GM19452 (cell line): Measurements from ENCODE around the gene HSPA1L.

Source experiments
- ATAC-seq: cut with Tn5 transposase; IDR thresholded peaks from one replicate; pipeline ENCODE4 v1.9.1; 2021; ENCODE audit not compliant: unreplicated experiment

The HSPA1L gene

DNA sequence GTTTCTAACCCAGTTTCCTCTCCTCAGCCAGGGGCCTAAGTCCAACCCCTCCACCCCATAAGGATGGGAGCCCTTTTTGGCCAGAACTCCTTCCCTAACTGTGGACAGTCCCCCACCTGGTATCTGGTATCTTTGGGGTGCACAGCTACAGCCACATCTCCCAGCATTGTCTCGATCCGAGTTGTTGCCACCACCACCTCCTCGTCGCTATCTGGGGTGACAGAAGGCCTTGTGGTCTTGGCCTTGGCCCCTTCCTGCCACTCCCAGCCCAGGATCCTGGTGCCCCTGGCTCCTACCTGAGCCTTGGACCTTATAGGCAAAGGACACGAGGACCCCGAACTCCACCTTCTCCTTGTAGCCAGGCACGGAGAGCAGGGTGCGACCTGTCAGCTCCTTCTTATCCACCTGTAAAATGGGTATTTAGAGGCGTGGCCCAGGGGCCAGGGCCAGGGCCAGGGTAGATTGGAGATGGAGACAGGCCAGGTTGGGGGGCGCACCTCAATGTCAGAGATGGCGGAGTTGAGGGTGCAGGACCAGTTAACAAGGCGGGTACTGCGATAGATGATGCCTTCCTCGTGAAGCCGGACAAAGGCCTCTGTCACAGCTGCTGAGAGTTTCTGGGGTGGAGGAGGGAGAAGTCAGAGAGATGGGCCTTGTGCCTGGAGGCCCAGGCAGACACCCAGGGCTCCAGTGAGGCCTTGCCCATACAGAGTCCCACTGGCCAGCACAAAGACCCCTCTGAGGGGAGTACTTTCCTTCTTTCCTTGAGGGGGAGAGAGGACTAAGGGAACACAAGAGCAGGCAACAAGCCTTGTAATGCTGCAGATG, 30.8 kb downstream of the HSPA1L start:
- no peak for ATAC-seq

DNA sequence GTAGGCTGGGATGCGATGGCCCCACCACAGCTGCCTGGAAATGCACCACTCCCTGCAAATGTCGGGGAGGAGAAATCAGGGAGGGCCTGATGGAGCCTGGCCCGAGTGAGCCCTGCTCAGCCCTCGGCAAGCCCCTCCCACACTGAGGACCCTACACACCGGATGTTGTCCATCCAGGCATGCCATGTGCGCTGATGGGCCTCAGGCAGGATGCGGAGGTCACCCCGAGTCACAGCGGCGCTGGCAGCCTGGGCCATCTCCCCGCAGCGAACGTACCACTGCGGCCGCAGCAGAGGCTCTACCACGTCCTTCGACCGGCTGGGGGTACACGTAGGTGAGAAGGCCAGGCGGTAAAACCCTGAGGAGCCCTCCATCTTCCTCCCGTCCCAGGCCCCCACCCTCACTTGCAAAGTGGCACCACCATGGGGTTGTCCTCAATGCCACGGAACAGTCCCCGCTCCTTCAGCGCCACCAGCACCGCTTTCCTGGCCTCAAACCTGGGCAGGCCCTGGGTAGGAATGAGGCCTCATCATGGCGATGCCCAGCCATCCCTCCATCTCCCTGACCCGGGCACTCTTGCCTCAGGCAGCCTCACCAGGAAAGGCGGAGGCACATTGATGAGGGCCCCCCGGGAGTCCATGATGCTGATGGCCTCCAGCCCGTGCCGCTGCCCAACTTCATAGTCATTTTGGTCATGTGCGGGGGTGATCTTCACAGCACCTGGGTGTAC, 32.8 kb downstream of the HSPA1L start:
- no peak for ATAC-seq

DNA sequence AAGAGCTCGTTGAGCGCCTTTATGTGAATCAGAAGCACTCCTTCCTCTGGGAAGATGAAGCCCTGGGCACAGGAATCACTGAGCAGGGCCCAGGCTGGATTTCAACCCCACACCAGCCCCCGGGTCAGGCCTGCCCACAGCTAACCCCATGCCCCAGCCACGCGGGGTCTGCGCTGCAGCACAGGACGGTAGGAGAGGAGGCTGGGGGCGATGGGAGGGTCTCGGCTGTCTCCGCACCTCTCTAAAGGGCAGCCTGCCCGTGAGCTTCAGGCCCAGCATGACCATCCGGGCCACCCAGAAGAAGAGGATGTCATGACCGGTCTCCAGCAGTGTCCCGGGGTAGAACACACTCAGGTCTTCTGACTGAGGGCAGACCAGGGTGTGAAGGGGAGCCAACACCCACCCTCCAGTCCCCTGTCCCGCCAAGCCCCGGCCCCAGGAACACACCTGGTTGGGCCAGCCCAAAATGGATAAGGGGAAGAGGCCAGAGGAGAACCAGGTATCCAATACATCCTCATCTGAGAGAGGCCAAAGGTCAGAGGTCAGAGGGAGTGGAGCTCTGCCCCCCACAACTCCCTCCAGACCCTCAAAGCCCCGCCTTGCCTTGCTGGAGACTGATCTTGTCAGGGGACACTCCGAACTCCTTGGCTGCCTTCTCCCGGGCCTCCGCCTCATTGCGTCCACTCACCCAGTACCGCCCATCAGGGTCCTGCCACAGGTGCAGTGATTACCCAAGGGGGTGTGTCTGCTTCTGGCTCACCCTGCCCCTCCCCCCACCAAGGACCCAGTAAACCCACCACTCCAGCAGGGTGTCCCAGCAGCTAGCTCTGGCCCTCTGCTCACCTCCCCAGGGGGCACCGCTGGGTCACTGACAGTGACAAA, 33.6 kb downstream of the HSPA1L start:
- ATAC-seq: no peak

DNA sequence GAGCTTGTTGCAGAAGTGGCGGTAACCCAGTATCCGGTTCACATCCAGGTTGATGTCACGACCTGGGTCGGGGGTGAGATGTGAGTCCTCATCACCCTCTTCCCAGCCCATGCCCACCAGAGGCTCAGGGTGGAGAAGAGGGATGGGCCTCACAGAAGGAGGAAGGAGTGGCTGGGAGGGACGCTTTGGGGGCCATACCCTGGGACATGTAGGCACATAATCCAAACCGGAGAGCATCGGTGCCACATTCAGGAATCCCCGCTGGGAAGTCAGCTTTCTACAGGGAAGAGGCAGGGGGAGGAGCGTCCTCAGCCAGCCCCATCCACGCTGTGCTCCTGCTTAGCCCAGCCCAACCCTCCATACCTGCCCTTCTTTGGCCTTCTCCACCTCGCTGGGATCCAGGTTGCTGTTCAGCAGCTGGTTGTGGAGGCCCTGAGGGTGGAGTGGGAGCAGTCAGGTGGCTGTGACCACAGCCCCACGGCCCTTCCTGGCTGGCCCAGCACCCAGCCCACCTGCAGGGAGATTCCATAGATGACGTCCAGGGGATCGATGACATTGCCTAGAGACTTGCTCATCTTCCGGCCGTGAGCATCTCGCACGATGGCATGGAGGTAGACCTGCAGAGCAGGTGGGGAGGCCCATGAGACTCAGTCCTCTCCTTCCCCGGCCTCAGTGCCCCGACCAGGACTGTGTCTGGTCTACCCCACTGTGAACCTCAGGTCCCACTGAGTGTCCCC, 34.4 kb downstream of the HSPA1L start:
- no peak for ATAC-seq

DNA sequence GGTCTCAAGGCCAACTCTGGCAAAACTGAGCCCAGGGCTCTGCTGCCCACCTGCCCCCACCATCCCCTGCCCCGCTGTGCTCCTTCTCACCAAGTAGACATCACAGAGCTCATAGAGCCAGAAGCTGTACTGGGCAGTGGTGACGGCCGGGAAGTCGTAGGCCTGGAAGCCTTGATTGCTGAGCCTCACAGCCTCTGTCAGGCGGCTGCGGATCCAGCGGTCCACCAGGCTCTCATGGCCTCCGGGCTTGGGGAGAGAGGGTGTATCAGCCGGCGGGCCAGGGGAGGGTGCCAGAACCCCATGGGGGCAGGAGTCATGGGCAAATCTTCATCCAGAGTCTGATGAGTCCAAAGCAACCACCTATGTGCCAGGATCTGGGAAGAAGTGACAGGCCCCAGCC, 35.2 kb downstream of the HSPA1L start:
- no peak for ATAC-seq

DNA sequence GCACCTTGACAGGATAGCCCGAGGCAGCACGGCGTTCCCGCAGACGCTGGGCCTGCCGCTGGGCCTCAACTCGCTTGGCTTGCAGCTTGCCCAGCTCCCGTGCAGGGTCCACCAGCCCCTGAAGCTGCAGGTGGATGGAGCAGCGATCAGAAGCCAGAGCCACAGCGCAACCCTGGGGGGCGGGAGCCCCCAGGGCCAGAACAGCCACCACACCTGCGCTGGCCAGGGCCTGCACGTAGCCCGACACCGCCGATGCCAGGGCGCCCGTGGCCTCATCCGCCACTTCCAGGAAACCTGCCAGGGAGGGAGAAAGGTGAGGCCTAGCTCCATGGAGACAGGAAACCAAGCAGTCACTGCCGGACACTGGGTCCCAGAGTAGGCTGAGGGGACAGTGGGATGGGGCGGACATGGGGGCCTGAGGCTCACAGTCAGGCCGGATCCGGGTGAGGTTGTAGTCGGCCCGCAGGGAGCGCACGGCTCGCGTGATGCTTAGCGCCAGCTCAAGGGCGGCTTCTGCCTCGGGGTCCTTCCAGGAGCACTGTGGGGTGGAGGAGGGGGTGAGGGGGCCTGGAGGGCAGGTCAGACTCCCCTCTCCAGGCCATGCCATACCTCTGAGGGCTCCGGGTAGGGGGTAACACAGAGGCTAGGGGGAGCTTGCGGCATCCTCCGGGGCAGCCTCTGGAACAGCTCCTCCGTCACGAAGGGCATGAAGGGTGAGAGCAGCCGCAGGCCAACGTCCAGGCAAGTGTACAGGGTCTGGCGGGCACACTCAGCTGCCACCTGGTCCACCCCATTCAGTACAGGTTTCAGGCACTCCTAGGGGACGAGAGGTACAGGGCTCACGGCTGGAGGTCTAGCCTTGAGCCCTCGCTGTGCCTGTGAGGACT, 35.8 kb downstream of the HSPA1L start:
- ATAC-seq: no peak

DNA sequence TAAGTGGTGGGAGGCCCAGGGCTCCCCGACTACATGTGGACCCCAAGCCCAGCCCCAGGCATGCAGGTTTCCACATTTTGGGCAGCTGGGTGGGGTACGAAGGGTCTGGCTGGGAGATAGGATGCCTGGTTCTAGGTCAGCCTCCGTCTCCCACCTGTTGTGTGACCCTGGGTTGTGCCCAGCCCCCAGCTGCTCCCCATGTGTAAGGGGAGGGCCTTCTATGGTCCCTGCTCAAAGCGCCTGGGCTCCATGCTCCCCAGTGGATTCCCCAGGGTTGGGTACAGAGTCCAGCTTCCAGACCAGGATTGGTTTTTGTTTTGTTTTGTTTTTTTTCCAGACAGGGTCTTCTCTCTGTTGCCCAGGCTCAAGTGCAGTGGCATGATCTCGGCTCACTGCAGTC, 36.9 kb downstream of the HSPA1L start:
- ATAC-seq: no peak

DNA sequence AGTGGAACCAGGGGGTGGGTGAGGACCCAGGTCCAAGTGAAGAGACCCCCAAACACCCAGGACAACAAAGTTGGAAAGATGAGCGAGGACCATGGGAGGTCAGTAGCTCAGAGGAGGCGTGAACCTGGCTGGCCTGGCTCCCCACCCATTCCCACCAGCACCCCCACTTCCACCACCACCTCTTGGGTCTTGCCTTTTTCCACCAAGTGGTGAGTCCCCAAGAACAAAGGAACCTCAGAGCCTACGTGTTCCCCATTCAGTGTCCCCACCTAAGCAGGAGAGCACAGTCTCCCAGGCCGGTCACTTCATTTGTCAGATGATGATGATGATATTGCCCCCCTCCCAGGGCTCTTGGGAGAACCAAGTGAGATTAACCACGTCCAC, 37.4 kb downstream of the HSPA1L start:
- no peak for ATAC-seq

DNA sequence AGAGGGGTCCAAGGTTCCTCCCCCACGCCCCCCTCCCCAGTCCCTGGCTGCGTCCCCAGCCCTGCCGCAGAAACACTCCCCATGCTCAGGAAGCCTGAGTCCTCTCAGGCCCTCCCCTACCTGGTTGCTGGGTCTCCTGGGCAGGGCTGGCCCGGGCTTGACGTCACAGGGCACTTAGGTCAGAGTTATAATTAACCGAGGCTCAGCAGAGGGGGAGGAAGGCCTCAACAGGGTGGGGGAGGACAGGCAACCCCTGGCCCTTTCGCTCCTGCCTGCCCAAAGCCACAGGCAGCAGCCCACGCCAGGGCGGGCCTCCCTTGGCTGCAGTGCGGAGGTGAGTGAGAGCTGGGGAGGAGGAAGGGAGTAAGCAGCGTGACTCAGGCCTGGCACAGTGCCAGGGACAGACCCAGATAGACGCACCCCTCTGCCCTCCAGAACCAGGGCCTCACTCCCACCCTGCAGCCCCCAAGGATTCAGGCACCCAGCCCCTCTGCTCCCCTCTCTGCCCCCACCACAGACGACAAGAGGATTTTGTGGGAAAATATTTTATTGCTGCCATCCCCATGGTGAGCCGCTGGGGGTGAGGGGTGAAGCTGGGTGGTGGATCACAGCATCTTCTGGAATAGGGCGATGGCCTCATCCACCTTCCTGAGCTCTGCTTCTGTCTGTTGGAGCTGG, 38.0 kb downstream of the HSPA1L start, which contains the start of gene VWA7:
Gene VWA7 (minus strand): TSS at position 340 of the 678 bp plus-strand sequence. CDS start 549 bp downstream, outside the sequence.
- peak; percentile 61 for ATAC-seq

DNA sequence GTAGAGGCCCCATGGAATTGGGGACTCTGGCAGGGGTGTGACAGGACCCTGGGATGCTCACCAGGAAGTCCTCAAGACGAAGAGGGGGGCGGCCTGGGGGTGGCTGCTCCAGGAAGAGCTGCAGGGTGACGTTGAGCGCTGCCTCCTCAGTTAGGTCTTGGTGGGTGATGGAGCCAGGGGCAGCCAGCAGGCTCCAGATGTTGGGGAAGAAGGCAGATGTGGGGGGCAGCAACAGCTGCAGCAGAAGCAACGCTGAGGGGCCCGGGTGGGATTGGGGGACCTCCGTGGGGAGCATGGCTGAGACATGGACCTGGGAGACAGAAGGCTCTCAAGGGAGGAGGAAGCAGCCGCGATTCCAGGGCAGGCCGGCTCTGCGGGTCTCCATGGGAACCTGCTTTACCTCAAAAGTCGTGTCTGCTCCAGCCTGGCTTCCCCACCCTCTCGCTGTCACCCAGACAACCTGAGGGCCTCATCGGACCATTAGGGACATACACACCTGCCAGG, 38.5 kb downstream of the HSPA1L start:
- peak; percentile 21 for ATAC-seq

DNA sequence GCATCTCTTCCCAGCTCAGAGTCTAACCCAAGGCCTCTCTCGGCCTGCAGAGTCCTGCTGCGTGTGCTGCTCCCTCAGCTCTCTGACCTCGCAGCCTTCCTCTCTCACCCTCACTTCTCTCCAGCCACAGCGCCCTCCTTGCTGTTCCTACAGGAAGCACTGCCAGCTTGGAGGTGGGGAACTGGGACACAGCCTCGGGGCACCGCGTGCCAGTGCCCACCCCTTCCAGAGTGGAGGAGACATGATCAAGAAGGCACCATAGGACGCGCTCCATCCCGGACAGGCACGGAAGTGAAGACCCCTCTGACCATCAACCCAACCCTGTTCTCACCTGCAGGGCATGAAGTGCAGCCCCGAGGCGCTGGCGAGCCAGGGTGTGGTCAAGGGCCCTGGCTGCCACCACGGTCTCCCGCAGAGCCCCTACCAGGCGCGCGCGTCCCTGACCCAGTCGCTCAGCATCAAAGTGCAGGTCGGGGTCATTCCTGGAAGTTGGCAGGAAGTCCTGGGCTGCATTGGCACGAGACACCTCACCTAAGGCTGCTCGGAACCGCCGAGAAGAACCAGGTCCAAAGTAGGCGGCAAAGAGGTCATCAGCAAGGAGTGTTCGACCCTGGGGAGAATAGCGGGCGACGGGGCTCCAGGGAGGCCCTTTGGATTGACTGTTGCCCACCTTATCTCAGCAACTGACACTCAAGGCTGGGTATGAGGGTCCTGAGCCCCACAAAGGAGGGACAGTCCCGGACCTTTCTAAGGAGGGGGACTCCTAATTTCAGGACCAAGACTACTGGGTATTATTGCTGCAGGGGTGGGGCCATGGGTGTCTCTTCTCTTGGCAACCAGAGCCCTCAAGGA, 39.2 kb downstream of the HSPA1L start:
- no peak for ATAC-seq

DNA sequence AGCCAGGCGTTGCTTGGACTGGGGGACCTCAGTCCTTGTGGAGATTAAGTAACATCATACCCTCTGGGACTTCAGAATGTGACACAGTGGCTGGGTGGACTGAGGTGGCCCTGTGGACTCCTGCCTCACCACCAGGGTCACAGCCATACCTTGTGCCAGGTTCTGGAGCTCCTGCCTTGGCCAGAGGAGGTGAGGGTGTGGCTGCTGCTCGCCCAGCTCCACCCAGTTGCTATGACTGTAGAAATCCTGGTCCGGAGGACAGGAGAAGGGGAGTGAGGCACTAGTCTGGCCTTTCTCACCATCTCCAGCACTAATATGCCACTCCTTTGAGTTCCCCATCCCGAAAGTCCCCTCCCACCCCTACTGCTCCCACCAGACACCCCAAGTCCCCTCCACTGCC, 39.9 kb downstream of the HSPA1L start:
- ATAC-seq: no peak

DNA sequence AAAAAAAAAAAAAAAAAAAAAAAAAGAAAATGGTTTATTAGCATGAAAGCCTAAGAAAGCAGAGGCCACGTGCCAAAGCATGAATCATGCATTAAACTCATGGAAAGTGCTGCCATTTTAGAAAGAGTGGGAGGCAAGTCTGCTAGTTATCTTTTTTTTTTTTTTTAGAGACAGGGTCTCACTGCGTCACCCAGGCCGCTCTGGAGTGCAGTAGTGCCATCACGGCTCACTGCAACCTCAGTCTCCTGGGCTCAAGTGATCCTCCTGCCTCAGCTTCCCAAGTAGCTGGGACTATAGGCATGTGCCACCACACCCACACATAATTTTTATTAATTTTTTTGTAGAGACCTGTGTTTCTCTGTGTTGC, 43.1 kb downstream of the HSPA1L start:
- ATAC-seq: no peak

DNA sequence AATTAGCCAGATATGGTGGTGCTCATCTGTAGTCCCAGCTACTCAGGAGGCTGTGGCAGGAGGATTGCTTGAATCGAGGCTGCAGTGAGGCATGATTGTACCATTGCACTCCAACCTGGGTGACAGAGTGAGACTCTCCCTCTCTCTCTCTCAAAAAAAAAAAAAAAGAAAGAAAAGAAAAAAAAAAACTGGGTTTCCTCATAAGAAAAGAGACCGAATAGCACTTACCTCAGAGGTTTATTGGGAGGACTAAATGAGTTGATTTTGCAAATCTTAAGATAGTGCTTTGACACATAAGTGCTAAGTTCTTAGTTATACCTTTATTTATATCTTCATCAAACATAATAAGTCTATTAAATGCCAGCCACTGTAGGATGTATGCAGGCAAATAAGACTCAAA, 44.2 kb downstream of the HSPA1L start:
- ATAC-seq: no peak

DNA sequence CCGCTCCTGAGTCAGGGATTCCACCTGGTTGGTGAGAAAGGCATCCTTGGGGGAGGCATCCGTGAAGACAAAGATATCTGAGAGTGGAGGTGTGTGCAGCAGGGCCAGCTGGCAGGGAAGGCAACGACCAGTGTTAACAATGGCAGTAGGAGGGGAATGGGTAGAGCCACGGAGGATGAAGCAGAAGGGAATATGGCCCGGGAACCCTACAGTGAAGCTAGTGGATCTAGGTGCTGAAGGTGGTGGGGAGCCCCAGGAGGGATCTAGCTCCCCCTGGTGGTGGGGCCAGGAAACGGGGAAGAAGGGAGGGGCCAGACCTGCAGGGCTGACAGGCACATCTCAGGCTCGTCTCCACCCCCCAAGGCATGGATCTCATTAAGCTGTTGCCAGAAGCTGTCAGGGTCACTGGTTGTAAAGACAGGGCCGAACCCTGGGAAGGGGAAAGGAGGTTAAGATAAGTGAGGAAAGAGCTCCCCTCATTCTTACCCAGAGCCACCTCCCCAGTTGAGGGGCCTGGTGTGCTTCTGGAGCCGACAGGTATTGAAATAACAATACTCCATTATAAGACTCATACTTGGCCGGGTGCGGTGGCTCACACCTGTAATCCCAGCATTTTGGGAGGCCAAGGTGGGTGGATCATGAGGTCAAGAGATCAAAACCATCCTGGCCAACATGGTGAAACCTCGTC, 45.3 kb downstream of the HSPA1L start:
- ATAC-seq: no peak

DNA sequence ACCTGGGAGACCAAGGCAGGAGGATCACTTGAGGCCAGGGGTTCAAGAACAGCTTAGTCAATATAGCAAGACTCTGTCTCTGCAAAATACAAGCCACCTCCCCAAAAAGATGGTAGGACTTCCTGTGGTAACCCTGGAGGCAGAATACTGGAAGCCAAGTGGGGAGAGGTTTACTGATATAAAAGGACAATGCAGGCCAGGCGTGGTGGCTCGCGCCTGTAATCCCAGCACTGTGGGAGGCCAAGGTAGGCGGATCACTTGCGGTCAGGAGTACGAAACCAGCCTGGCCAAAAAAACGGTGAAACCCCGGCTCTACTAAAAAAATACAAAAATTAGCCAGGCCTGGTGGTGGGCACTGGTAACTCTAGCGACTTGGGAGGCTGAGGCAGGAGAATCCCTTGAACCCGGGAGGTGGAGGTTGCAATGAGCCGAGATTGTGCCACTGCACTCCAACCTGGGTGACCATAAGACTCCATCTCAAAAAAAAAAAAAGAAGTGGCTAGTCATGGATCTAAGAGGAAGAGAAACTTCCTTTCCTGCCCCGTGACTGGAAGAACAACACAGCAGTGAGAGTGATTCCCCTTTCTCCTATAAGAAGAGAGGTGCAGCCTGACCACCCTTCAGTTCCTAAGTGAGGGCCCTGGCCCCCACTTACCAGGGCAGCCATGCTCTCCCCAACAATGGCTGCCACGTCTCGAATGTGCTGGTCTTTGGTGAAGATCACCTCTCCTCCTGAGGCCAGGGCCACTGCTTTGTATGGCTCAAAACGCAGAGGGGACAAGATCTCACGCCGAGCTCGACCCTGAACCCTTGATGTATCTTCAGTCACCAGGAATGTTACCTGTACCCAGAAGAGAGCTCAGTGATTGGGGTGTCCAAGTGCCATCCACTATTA, 46.5 kb downstream of the HSPA1L start:
- no peak for ATAC-seq
